DMS79 (cell line): ENCODE data around the gene TAOK1.
"Not testable (repeated sequence)": the region's sequence is repeated elsewhere in the genome, so short reads cannot be mapped to it uniquely, and the experiment has no call there.

Source experiments
- DNase-seq: peaks from one replicate; lab custom pipeline; 2025; lab: John Stamatoyannopoulos, UW

The TAOK1 gene

GRCh38 chr17:29389982-29390850, at the start of gene TAOK1:
TAOK1 (plus strand) TSS chr17:29390363; CDS start chr17:29451549, 61,186 bp downstream.
- DNase-seq: peak; percentile 92

- DNase-seq: no peak
Measured at GRCh38 chr17:29341726-29342125, 48.4 kb upstream of the TAOK1 start.

- DNase-seq: no peak
Measured at GRCh38 chr17:29342158-29342765, 47.9 kb upstream of the TAOK1 start.

- DNase-seq: no peak
Measured at GRCh38 chr17:29344201-29344856, 45.8 kb upstream of the TAOK1 start.

GRCh38 chr17:29345066-29345465, 45.1 kb upstream of the TAOK1 start:
- no peak for DNase-seq

GRCh38 chr17:29345470-29345869, 44.7 kb upstream of the TAOK1 start:
- DNase-seq: not testable (repeated sequence)

GRCh38 chr17:29346462-29346861, 43.7 kb upstream of the TAOK1 start:
- no peak for DNase-seq

GRCh38 chr17:29347831-29348629, 42.1 kb upstream of the TAOK1 start:
- DNase-seq: no peak

- no peak for DNase-seq
Measured at GRCh38 chr17:29349409-29349808, 40.8 kb upstream of the TAOK1 start.

GRCh38 chr17:29352146-29352545, 38.0 kb upstream of the TAOK1 start:
- no peak for DNase-seq

GRCh38 chr17:29357232-29357631, 32.9 kb upstream of the TAOK1 start:
- no peak for DNase-seq

GRCh38 chr17:29357821-29358232, 32.3 kb upstream of the TAOK1 start:
- no peak for DNase-seq

GRCh38 chr17:29358416-29358815, 31.7 kb upstream of the TAOK1 start:
- no peak for DNase-seq

- DNase-seq: no peak
Measured at GRCh38 chr17:29359777-29360176, 30.4 kb upstream of the TAOK1 start.

GRCh38 chr17:29363716-29364115, 26.4 kb upstream of the TAOK1 start:
- no peak for DNase-seq

GRCh38 chr17:29364691-29365090, 25.5 kb upstream of the TAOK1 start:
- DNase-seq: no peak

GRCh38 chr17:29368161-29368560, 22.0 kb upstream of the TAOK1 start:
- no peak for DNase-seq

- no peak for DNase-seq
Measured at GRCh38 chr17:29368926-29369325, 21.2 kb upstream of the TAOK1 start.

GRCh38 chr17:29369831-29370735, 20.1 kb upstream of the TAOK1 start:
- peak; percentile 28 for DNase-seq

- DNase-seq: no peak
Measured at GRCh38 chr17:29376667-29377270, 13.4 kb upstream of the TAOK1 start.

- no peak for DNase-seq
Measured at GRCh38 chr17:29378500-29378899, 11.7 kb upstream of the TAOK1 start.
